ENCODE data around the gene ACAP3.

The ACAP3 gene

GRCh38 chr1:1293263-1294249 is 14.2 kb downstream of the ACAP3 start:
- no peak for DNase-seq (ENCODE audit: low read depth)
- no peak for TF ChIP-seq CTCF (IDR thresholded peaks at IDR 0.05; ENCODE audit: control insufficient read depth, extremely low read depth, insufficient read depth)
- no peak overlapping the region for H3K4me3 ChIP-seq (ENCODE audit: low read depth, low read length)

- DNase-seq (ENCODE audit: low read depth): no peak
- no peak overlapping the region for H3K4me3 ChIP-seq (ENCODE audit: low read depth, low read length)
- TF ChIP-seq CTCF (IDR thresholded peaks at IDR 0.05; ENCODE audit: control insufficient read depth, extremely low read depth, insufficient read depth): no peak
These were observed 14.9 kb downstream of the ACAP3 start for GRCh38 chr1:1292851-1293250.

- TF ChIP-seq CTCF (IDR thresholded peaks at IDR 0.05; ENCODE audit: control insufficient read depth, extremely low read depth, insufficient read depth): no peak
- DNase-seq (ENCODE audit: low read depth): no peak
- H3K4me3 ChIP-seq (ENCODE audit: low read depth, low read length): no peak overlapping the region
These were observed 15.3 kb downstream of the ACAP3 start for GRCh38 chr1:1292442-1292779.

GRCh38 chr1:1291548-1292441 is 15.9 kb downstream of the ACAP3 start:
- no peak for DNase-seq (ENCODE audit: low read depth)

GRCh38 chr1:1291023-1291528 is 16.7 kb downstream of the ACAP3 start:
- TF ChIP-seq CTCF (IDR thresholded peaks at IDR 0.05; ENCODE audit: control insufficient read depth, extremely low read depth, insufficient read depth): no peak
- H3K4me3 ChIP-seq (ENCODE audit: low read depth, low read length): no peak overlapping the region
- no peak for DNase-seq (ENCODE audit: low read depth)

More at GRCh38 chr1:1291548-1292441, 15.9 kb downstream of the ACAP3 start:
- no peak overlapping the region for H3K4me3 ChIP-seq (ENCODE audit: low read depth, low read length)
- peak; percentile 80 for TF ChIP-seq CTCF (IDR thresholded peaks at IDR 0.05; ENCODE audit: control insufficient read depth, extremely low read depth, insufficient read depth)

- TF ChIP-seq CTCF (IDR thresholded peaks at IDR 0.05; ENCODE audit: control insufficient read depth, extremely low read depth, insufficient read depth): peak; percentile 85
These were observed 17.4 kb downstream of the ACAP3 start for GRCh38 chr1:1290238-1290731.

More at GRCh38 chr1:1290238-1290731, 17.4 kb downstream of the ACAP3 start:
- DNase-seq (ENCODE audit: low read depth): no peak
- no peak overlapping the region for H3K4me3 ChIP-seq (ENCODE audit: low read depth, low read length)
